K562 (cell line): ENCODE data around the gene LDLRAD3. TPM values are rescaled to one million over a fixed set of nuclear protein-coding genes. Genes with fewer than 3 reads are reported as not detected.

Experiments
- ATAC-seq: fragments of 200-7000 bp; cut with Tn5 transposase; 3 replicates; pipeline ENCODE4 v1.9.1; 2020; ENCODE audit warnings: moderate library complexity
- BruUV-seq: library from RNA; stranded (reverse); fragments of 400-500 nt; replicated peaks from 2 replicates; lab custom pipeline; 2021; lab: Mats Ljungman, UMichigan
- CTCF ChIA-PET: fragments of 300-600 bp; formaldehyde crosslinking; extraction: SDS; loops from one replicate; lab custom pipeline; 2021; ENCODE audit warnings: low intra/inter-chr PET ratio; lab: Yijun Ruan, JAX
- POLR2A ChIA-PET: fragments of 300-600, 350-650 bp; sonication (Branson Sonifier 250); formaldehyde crosslinking; extraction: SDS; loops from one replicate; lab custom pipeline; 2021; ENCODE audit warnings: antibody characterized with exemption, inconsistent platforms; lab: Yijun Ruan, JAX
- DNase-seq, 4 experiments: peaks; one replicate each; pipeline versions ENCODE4 v3.0.0 to v3.0.0-alpha.2; 2011 to 2018; ENCODE audit warnings: low spot score in 3 of 4, mixed read lengths in 3 of 4; ENCODE audit errors: extremely low read depth in 1 of 4
- FAIRE-seq: peaks from 2 replicates; lab custom pipeline; 2011; peaks lifted over from hg19 to GRCh38; lab: Jason Lieb, UNC
- H2AFZ ChIP-seq: 2 replicates; pipeline ENCODE4 v1.6.0; 2011; ENCODE audit warnings: low read depth, low read length, control low read depth, inconsistent platforms
- H3K27ac ChIP-seq: fragments of 200-600 bp; 3 replicates; pipeline ENCODE4 v1.8.0; 2011; ENCODE audit warnings: low read depth, mild to moderate bottlenecking, control low read depth, inconsistent platforms, low read length, moderate library complexity, mixed read lengths; ENCODE audit errors: extremely low read depth
- H3K27me3 ChIP-seq, 2 experiments: fragments of 300-600 bp in 1 of 2; 2 replicates in 1 of 2; 3 replicates in 1 of 2; pipeline versions ENCODE4 v1.6.0 to v1.8.0; 2011; ENCODE audit warnings: inconsistent platforms in 2 of 2, low read length in 2 of 2, mild to moderate bottlenecking in 1 of 2, mixed read lengths in 1 of 2, moderate library complexity in 1 of 2; ENCODE audit not compliant: control insufficient read depth in 2 of 2, insufficient read depth in 2 of 2
- H3K36me3 ChIP-seq: fragments of 300-600 bp; 3 replicates; pipeline ENCODE4 v1.8.0; 2011; ENCODE audit warnings: mild to moderate bottlenecking, low read length, inconsistent platforms; ENCODE audit not compliant: control insufficient read depth, insufficient read depth
- H3K4me1 ChIP-seq, 2 experiments: fragments of 200-600 bp in 1 of 2; replicated peaks in 1 of 2; 2 replicates in 1 of 2; 3 replicates in 1 of 2; pipeline versions ENCODE4 v1.5.1 to v1.8.0; 2011; ENCODE audit warnings: inconsistent platforms in 2 of 2, low read length in 2 of 2, mild to moderate bottlenecking in 1 of 2, mixed read lengths in 1 of 2, moderate library complexity in 1 of 2; ENCODE audit not compliant: control insufficient read depth in 2 of 2, insufficient read depth in 2 of 2
- H3K4me2 ChIP-seq: 2 replicates; pipeline ENCODE4 v1.6.1; 2011; ENCODE audit warnings: low read length, control low read depth, inconsistent platforms, mixed read lengths; ENCODE audit not compliant: insufficient read depth
- H3K4me3 ChIP-seq: fragments of 200-600 bp; sonication (generic), shearing (Covaris generic); 2 replicates; pipeline ENCODE4 v1.5.1; 2016; ENCODE audit warnings: control low read depth, inconsistent platforms
- H3K79me2 ChIP-seq: fragments of 200-600 bp; 3 replicates; pipeline ENCODE4 v1.8.0; 2011; ENCODE audit warnings: low read length, inconsistent platforms; ENCODE audit not compliant: control insufficient read depth, insufficient read depth
- H3K9ac ChIP-seq, 2 experiments: 2 replicates each; pipeline versions ENCODE4 v1.6.0 to v1.6.1; 2011; ENCODE audit warnings: low read depth in 2 of 2, low read length in 2 of 2, control low read depth in 1 of 2, inconsistent platforms in 1 of 2, mild to moderate bottlenecking in 1 of 2, mixed read lengths in 1 of 2; ENCODE audit not compliant: insufficient read depth in 1 of 2
- H3K9me1 ChIP-seq: one replicate; pipeline ENCODE4 v1.6.0; 2011; ENCODE audit warnings: inconsistent platforms, mild to moderate bottlenecking, low read length, moderate library complexity; ENCODE audit not compliant: control insufficient read depth, insufficient read depth
- H3K9me3 ChIP-seq: replicated peaks from 2 replicates; pipeline ENCODE4 v1.5.1; 2011; ENCODE audit warnings: low read depth, low read length, inconsistent platforms; ENCODE audit not compliant: control insufficient read depth, insufficient read depth
- H4K20me1 ChIP-seq: replicated peaks from 2 replicates; pipeline ENCODE4 v1.6.1; 2011; ENCODE audit warnings: low read length, inconsistent platforms, mixed read lengths; ENCODE audit not compliant: control insufficient read depth, insufficient read depth
- BRD9 ChIP-seq: fragments of 450-650 bp; IDR thresholded peaks from 2 replicates; pipeline ENCODE4 v1.6.1; 2018; ENCODE audit warnings: low read depth; ENCODE audit not compliant: partially characterized antibody
- NONO ChIP-seq, 2 experiments: fragments of 200-400 bp in 1 of 2; fragments of 450-650 bp in 1 of 2; formaldehyde crosslinking in 1 of 2; IDR thresholded peaks; 2 replicates each; pipeline ENCODE4 v1.6.1; 2017; ENCODE audit warnings: low read depth in 2 of 2, mild to moderate bottlenecking in 2 of 2, moderate library complexity in 2 of 2, low read length in 1 of 2
- SIN3A ChIP-seq, 2 experiments: fragments of 150-350 bp in 1 of 2; IDR thresholded peaks; 2 replicates each; pipeline ENCODE4 v1.6.1; 2011 to 2016; ENCODE audit warnings: borderline replicate concordance in 2 of 2, low read depth in 2 of 2, low read length in 2 of 2, mild to moderate bottlenecking in 2 of 2, moderate library complexity in 2 of 2; ENCODE audit not compliant: control insufficient read depth in 1 of 2
- WGBS: fragments of 100-300 bp; shearing (Covaris generic); methylation state at CpG from one replicate; pipeline ENCODE4 v1.1.6; 2016; ENCODE audit warnings: low coverage, mixed read lengths; ENCODE audit not compliant: insufficient coverage; ENCODE audit errors: missing lambda C conversion rate; 5-methylcytosine and 5-hydroxymethylcytosine counted together
- in situ Hi-C: fragments of 300-500 bp; cut with MboI; formaldehyde crosslinking; loops from 4 replicates; pipeline ENCODE4 v1.15.0; 2018; ENCODE audit warnings: inconsistent platforms, mixed read lengths
- intact Hi-C: fragments of 100-400 bp; cut with micrococcal nuclease; formaldehyde crosslinking; loops from 2 replicates; pipeline ENCODE4 v1.14.2; 2022
- polyA plus RNA-seq, 8 experiments: library from polyadenylated mRNA; depleted of rRNA in 4 of 8; stranded (reverse) in 5 of 8; unstranded in 3 of 8; fragments of >200 nt; fragmentation: Nextera tagmentation in 2 of 8; fragmentation: Illumina TruSeq in 1 of 8; extraction: Ambion mirVana in 2 of 8; extraction: Trizol in 1 of 8; gene quantifications; 2 replicates each; pipeline versions ENCODE4 v1.2.1 to v1.2.3, GENCODE V29; 2011 to 2014; ENCODE audit warnings: inconsistent platforms in 1 of 8, missing spikeins in 1 of 8
- total RNA-seq, 7 experiments: library from RNA; depleted of rRNA in 6 of 7; stranded (reverse); fragments of >200 nt in 6 of 7; fragmentation: Illumina TruSeq in 2 of 7; extraction: Trizol in 2 of 7; gene quantifications; 2 replicates each; pipeline versions ENCODE4 v1.2.1 to v1.2.3, GENCODE V29; 2011 to 2021; ENCODE audit warnings: low replicate concordance in 1 of 7
- TF ChIP-seq, protein P1 (sequence below), 2 experiments: IDR thresholded peaks; 2 replicates each; pipeline ENCODE4 v1.6.1; 2011; ENCODE audit warnings: borderline replicate concordance in 1 of 2, control low read depth in 1 of 2, low read depth in 1 of 2, low read length in 1 of 2, mild to moderate bottlenecking in 1 of 2, mixed read lengths in 1 of 2, moderate library complexity in 1 of 2; ENCODE audit not compliant: insufficient read depth in 1 of 2, insufficient read length in 1 of 2, poor library complexity in 1 of 2, severe bottlenecking in 1 of 2; ENCODE audit errors: extremely low read depth in 1 of 2
- TF ChIP-seq, protein P2 (sequence below), 2 experiments: fragments of 200-800 bp in 1 of 2; sonication (Bioruptor generic) in 1 of 2; sonication (generic) in 1 of 2; formaldehyde crosslinking in 1 of 2; IDR thresholded peaks in 1 of 2; conservative IDR thresholded peaks in 1 of 2; 2 replicates each; pipeline versions ENCODE4 v1.5.0 to v1.6.1; 2016 to 2020; ENCODE audit warnings: missing compliant biosample characterization in 1 of 2, missing genetic modification characterization in 1 of 2, missing genetic modification reagents in 1 of 2

The LDLRAD3 gene
- total and polyA plus RNA-seq, 9 of the 15 experiments (the other 6 are each of a cell fraction or from before 2014, with no cell fraction given), result 0.73 to 7.2 (median 3.5) TPM

DNA sequence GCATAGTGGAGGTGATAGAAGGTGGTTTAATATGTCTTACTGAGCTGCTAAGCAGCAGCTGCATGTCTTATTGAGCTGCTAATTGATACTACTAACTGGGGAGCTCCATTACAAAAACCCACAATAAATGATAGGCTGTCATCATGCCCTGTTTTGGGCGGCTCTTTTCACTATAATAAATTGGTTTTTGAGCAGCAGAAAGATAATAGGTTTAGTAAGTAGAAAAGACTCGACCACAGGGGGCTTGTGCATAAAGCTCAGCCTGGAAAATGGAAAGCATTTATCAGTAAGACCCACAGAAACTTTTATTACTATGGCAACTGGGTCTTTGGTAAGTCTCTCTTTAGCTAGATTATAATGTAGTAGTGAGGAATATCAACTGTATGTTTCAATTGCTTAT, 117.6 kb downstream of the LDLRAD3 start:
- Histone ChIP-seq H3K4me1 (no peaks in the 10 kb centered on the region), H3K27ac (no peak overlapping the region), H3K27me3 (no peaks in the 10 kb centered on the region), H3K4me3 (no peak overlapping the region), H2AFZ (no peak overlapping the region), H4K20me1 (no peaks in the 10 kb centered on the region), H3K79me2 (no peaks in the 10 kb centered on the region), H3K9ac (no peak overlapping the region), H3K4me2 (no peak overlapping the region), H3K9me1 (no peaks in the 10 kb centered on the region), H3K9me3 (peaks cover 2% of the 10 kb centered on the region), H3K36me3 (no peaks in the 10 kb centered on the region)
- WGBS, result 23% methylated on average over 2 of the region's 2 CpGs
- ChIA-PET CTCF (no interaction called here), POLR2A (interaction anchor here (1.0 to 1.1 kb wide), 2 partner anchors 14 to 49 kb away, joined by 4 to 5 read pairs; no protein-coding TSS in a partner anchor)
- no TSS peak for BruUV-seq
- TF ChIP-seq SIN3A (IDR thresholded peaks at IDR 0.05; ENCODE audit: borderline replicate concordance in 2 of 2, control insufficient read depth in 1 of 2, low read depth in 2 of 2, low read length in 2 of 2) (no peak), BRD9 (no peak), NONO (IDR thresholded peaks at IDR 0.05; ENCODE audit: low read depth in 2 of 2, low read length in 1 of 2) (no peak)
- TF ChIP-seq, protein P1, sequence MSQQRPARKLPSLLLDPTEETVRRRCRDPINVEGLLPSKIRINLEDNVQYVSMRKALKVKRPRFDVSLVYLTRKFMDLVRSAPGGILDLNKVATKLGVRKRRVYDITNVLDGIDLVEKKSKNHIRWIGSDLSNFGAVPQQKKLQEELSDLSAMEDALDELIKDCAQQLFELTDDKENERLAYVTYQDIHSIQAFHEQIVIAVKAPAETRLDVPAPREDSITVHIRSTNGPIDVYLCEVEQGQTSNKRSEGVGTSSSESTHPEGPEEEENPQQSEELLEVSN (IDR thresholded peaks at IDR 0.05; ENCODE audit: borderline replicate concordance in 1 of 2, extremely low read depth in 1 of 2, insufficient read depth in 1 of 2, insufficient read length in 1 of 2, low read depth in 1 of 2, low read length in 1 of 2, poor library complexity in 1 of 2, severe bottlenecking in 1 of 2), result no peak
- TF ChIP-seq, protein P2, sequence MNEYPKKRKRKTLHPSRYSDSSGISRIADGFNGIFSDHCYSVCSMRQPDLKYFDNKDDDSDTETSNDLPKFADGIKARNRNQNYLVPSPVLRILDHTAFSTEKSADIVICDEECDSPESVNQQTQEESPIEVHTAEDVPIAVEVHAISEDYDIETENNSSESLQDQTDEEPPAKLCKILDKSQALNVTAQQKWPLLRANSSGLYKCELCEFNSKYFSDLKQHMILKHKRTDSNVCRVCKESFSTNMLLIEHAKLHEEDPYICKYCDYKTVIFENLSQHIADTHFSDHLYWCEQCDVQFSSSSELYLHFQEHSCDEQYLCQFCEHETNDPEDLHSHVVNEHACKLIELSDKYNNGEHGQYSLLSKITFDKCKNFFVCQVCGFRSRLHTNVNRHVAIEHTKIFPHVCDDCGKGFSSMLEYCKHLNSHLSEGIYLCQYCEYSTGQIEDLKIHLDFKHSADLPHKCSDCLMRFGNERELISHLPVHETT (CRISPR knock-in tag; conservative IDR thresholded peaks at IDR 0.05 in 1 of 2, IDR thresholded peaks at IDR 0.05 in 1 of 2), result no peak
- in situ Hi-C loops (no loop called here), intact Hi-C loops (no loop called here)
- ATAC-seq (no peak), DNase-seq (no peak), FAIRE-seq (no peak)
